SK-N-SH treated with all-trans-retinoic acid at 6 μM for 48 hours (cell line): ENCODE data around the gene RRP12.
"Not testable (repeated sequence)": the region's sequence is repeated elsewhere in the genome, so short reads cannot be mapped to it uniquely, and the experiment has no call there.

Experiments used
- ATAC-seq: fragments of 200-7000 bp; cut with Tn5 transposase; 3 replicates; pipeline ENCODE4 v1.9.1; 2020; ENCODE audit warnings: mild to moderate bottlenecking, moderate library complexity
- ARNTL ChIP-seq: fragments of 450-650 bp; formaldehyde crosslinking; IDR thresholded peaks from 2 replicates; pipeline ENCODE4 v1.5.0; 2020; ENCODE audit warnings: low read depth, mild to moderate bottlenecking, moderate library complexity, borderline replicate concordance
- BACH2 ChIP-seq: fragments of 250-450 bp; sonication (Bioruptor Pico); IDR thresholded peaks from 2 replicates; pipeline ENCODE4 v1.9.0; 2021; ENCODE audit warnings: mild to moderate bottlenecking, borderline replicate concordance
- CREB5 ChIP-seq: fragments of 250-450 bp; sonication (Bioruptor Pico); IDR thresholded peaks from 2 replicates; pipeline ENCODE4 v1.5.1; 2020; ENCODE audit warnings: low read depth, mild to moderate bottlenecking, moderate library complexity
- CSDC2 ChIP-seq: fragments of 250-450 bp; sonication (Bioruptor Pico); IDR thresholded peaks from 2 replicates; pipeline ENCODE4 v1.5.0; 2020; ENCODE audit warnings: mild to moderate bottlenecking, moderate library complexity
- GLIS3 ChIP-seq: fragments of 250-450 bp; sonication (Bioruptor Pico); IDR thresholded peaks from 2 replicates; pipeline ENCODE4 v1.5.0; 2020; ENCODE audit warnings: mild to moderate bottlenecking, moderate library complexity
- ISL1 ChIP-seq: fragments of 250-450 bp; sonication (Bioruptor Pico); IDR thresholded peaks from 2 replicates; pipeline ENCODE4 v2.1.2; 2022; ENCODE audit warnings: mild to moderate bottlenecking, moderate library complexity
- OSR1 ChIP-seq: fragments of 250-450 bp; sonication (Bioruptor Pico); IDR thresholded peaks from 2 replicates; pipeline ENCODE4 v1.8.0; 2022; ENCODE audit warnings: moderate library complexity, mild to moderate bottlenecking, inconsistent platforms
- POU6F1 ChIP-seq: fragments of 250-450 bp; sonication (Bioruptor Pico); IDR thresholded peaks from 2 replicates; pipeline ENCODE4 v1.8.0; 2021; ENCODE audit warnings: low read depth, mild to moderate bottlenecking, moderate library complexity, borderline replicate concordance
- PPARA ChIP-seq: fragments of 250-450 bp; sonication (Bioruptor Pico); IDR thresholded peaks from 2 replicates; pipeline ENCODE4 v1.5.0; 2020; ENCODE audit warnings: mild to moderate bottlenecking, borderline replicate concordance
- RARB ChIP-seq: fragments of 250-450 bp; sonication (Bioruptor Pico); IDR thresholded peaks from 2 replicates; pipeline ENCODE4 v1.8.0; 2021; ENCODE audit warnings: mild to moderate bottlenecking, moderate library complexity
- SNAI2 ChIP-seq: fragments of 250-450 bp; sonication (Bioruptor Pico); IDR thresholded peaks from 2 replicates; pipeline ENCODE4 v1.5.0; 2020; ENCODE audit warnings: mild to moderate bottlenecking, moderate library complexity
- TOX ChIP-seq: fragments of 250-450 bp; sonication (Bioruptor Pico); IDR thresholded peaks from 2 replicates; pipeline ENCODE4 v1.8.0; 2021; ENCODE audit warnings: mild to moderate bottlenecking, moderate library complexity, borderline replicate concordance
- TSHZ2 ChIP-seq: fragments of 250-450 bp; sonication (Bioruptor Pico); IDR thresholded peaks from 2 replicates; pipeline ENCODE4 v1.5.0; 2020; ENCODE audit warnings: mild to moderate bottlenecking, moderate library complexity
- ZC3H10 ChIP-seq: fragments of 250-450 bp; sonication (Bioruptor Pico); IDR thresholded peaks from 2 replicates; pipeline ENCODE4 v1.5.1; 2021; ENCODE audit warnings: mild to moderate bottlenecking, moderate library complexity
- ZFP3 ChIP-seq: fragments of 250-450 bp; sonication (Bioruptor Pico); IDR thresholded peaks from 2 replicates; pipeline ENCODE4 v1.5.0; 2020; ENCODE audit warnings: mild to moderate bottlenecking, moderate library complexity
- ZFP30 ChIP-seq: fragments of 450-650 bp; formaldehyde crosslinking; IDR thresholded peaks from 2 replicates; pipeline ENCODE4 v1.5.0; 2022; ENCODE audit warnings: mild to moderate bottlenecking, moderate library complexity
- ZNF565 ChIP-seq: fragments of 450-650 bp; formaldehyde crosslinking; conservative IDR thresholded peaks from 2 replicates; pipeline ENCODE4 v1.5.0; 2020; ENCODE audit warnings: low read depth, mild to moderate bottlenecking, moderate library complexity
- ZNF70 ChIP-seq: fragments of 450-650 bp; formaldehyde crosslinking; IDR thresholded peaks from 2 replicates; pipeline ENCODE4 v1.5.0; 2020; ENCODE audit warnings: mild to moderate bottlenecking, moderate library complexity
- ZNF8 ChIP-seq: fragments of 450-650 bp; formaldehyde crosslinking; IDR thresholded peaks from 2 replicates; pipeline ENCODE4 v1.5.0; 2020; ENCODE audit warnings: mild to moderate bottlenecking, moderate library complexity

RRP12 gene

GRCh38 chr10:97407211-97407951 lies 6.2 kb upstream of the RRP12 start:
- peak; percentile 98 for ATAC-seq
- no peak for TF ChIP-seq PPARA (CRISPR knock-in tag)
- TF ChIP-seq POU6F1 (CRISPR knock-in tag): no peak

- ATAC-seq: not testable (repeated sequence)
These were observed 5.3 kb upstream of the RRP12 start for GRCh38 chr10:97406483-97406882.

GRCh38 chr10:97406064-97406463 lies 4.9 kb upstream of the RRP12 start:
- ATAC-seq: no peak
- TF ChIP-seq BACH2 (no peak), TOX (no peak), GLIS3 (CRISPR knock-in tag) (no peak), TSHZ2 (no peak), CREB5 (CRISPR knock-in tag) (no peak), ZFP3 (CRISPR knock-in tag) (no peak), SNAI2 (CRISPR knock-in tag) (no peak), ZNF8 (no peak), ZNF70 (CRISPR knock-in tag) (no peak), ISL1 (no peak), RARB (CRISPR knock-in tag) (no peak), POU6F1 (CRISPR knock-in tag) (no peak)

- TF ChIP-seq ZC3H10 (CRISPR knock-in tag): no peak
- TF ChIP-seq ZNF70 (CRISPR knock-in tag): no peak
- TF ChIP-seq TSHZ2: no peak
- no peak for TF ChIP-seq ZNF565
- no peak for TF ChIP-seq CSDC2 (CRISPR knock-in tag)
- TF ChIP-seq ARNTL (CRISPR knock-in tag): no peak
- TF ChIP-seq ZFP30: no peak
- no peak for TF ChIP-seq POU6F1 (CRISPR knock-in tag)
- no peak for TF ChIP-seq ISL1
- no peak for TF ChIP-seq OSR1 (CRISPR knock-in tag)
- TF ChIP-seq ZFP3 (CRISPR knock-in tag): no peak
- no peak for TF ChIP-seq ZNF8
- ATAC-seq: no peak
These were observed 2.9 kb upstream of the RRP12 start for GRCh38 chr10:97404044-97404443.
